Fibroblast of skin of left quadriceps (primary cell): Measurements from ENCODE around the gene CPNE5.
A peak's percentile ranks its signal among the peaks of the same experiment; 100 is the strongest.

Source experiments
- DNase-seq, 2 experiments: peaks; one replicate each; pipeline ENCODE4 v3.0.0-alpha.2; 2013; ENCODE audit warnings: low read depth in 2 of 2

Gene CPNE5

DNA sequence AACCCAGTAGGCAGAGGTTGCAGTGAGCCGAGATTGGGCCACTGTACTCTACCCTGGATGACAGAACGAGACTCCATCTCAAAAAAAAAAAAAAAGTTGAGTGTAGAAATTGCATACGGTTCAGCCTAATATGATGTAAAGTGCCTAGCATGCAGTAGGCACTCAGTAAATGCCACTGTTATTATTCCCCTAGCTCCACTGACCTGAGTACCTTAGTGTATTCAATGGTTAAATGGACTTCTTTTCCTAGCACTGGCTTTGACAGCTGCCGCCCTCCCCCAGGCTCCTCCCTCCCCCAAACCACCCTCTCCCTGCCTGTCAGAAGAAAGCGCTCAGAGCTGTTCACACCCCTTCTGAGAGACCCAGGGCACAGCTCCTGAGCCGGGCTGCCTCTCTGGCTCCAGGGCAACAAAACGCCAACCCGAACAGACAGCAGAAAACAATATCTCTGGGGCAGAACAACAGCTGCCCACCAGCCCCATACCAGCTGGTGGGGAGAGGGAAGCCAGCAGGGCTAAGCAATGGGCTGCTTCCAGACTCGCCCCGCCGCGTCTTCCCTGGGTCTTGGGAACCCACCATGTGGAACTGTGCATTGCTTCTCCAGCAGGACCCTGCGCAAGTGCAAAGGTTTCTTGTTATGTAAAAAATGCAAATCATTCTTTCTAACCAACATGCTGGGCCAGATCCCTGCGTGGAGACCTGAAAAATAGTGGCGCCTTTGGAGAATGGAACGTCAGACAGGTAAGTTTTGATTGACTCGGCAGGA is 4.5 kb downstream of the CPNE5 start:
- no peak for DNase-seq

- DNase-seq: no peak
Observed at GRCh38 chr6:36833182-36833789, 6.0 kb downstream of the CPNE5 start.

GRCh38 chr6:36832313-36832712 is 6.9 kb downstream of the CPNE5 start:
- DNase-seq: no peak

- DNase-seq: no peak
Observed at GRCh38 chr6:36830577-36830976, 8.7 kb downstream of the CPNE5 start.

DNA sequence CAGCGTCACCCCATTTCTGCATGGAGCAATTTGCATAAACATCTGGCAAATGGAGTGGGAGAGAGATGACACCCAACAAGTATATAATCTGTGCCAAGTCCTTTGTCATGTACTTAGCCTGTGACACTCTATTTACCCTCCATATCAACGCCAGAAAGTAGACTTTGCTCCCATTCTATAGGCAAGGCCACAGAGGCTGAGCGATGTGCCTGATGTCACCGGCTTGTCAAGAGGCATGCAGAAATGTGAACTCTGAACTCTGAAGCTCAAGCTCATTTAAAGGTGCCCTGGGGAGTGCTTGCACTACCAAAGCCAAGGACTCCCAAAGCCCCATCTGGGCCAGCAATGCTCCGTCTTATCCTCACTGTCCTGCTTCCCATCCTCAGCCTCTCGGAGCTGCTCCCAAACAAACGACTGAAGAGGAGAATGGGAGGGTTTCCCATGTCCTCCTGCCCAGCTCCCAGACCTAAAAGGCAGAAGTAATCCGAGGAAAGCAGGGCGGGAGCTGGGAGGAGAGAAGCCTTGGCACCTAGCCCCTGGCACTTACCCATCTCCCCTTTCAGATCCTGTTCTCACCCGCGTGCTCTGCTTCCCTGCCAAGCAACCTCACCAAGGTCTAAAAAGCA is 9.2 kb downstream of the CPNE5 start:
- DNase-seq: no peak

- peak in 1 of 2 experiments; percentile 13 for DNase-seq
Observed at GRCh38 chr6:36827261-36828079, 11.8 kb downstream of the CPNE5 start.

- DNase-seq: no peak
Observed at GRCh38 chr6:36826520-36827227, 12.6 kb downstream of the CPNE5 start.

GRCh38 chr6:36825994-36826393 is 13.2 kb downstream of the CPNE5 start:
- DNase-seq: no peak

- no peak for DNase-seq
Observed at GRCh38 chr6:36825452-36825851, 13.8 kb downstream of the CPNE5 start.

DNA sequence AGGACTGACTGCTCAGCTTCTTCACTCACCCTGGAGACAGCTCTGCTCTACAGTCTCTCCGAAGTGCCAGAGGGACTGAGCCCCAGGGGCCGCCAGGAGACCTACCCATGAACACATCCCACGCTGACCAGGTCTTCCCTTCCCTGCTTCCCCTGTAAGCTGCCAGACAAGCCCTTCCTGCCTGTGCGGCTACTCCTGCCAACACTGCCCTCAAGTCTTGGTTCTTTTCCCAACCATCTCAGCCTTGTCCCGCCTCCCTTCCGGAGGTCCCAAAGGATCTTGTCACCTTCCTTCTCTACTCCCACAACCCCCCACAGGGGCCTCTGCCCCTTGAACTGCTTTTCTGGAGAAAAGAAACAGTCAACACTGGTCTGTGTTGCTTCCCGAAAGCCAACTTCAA is 15.0 kb downstream of the CPNE5 start:
- no peak for DNase-seq

DNA sequence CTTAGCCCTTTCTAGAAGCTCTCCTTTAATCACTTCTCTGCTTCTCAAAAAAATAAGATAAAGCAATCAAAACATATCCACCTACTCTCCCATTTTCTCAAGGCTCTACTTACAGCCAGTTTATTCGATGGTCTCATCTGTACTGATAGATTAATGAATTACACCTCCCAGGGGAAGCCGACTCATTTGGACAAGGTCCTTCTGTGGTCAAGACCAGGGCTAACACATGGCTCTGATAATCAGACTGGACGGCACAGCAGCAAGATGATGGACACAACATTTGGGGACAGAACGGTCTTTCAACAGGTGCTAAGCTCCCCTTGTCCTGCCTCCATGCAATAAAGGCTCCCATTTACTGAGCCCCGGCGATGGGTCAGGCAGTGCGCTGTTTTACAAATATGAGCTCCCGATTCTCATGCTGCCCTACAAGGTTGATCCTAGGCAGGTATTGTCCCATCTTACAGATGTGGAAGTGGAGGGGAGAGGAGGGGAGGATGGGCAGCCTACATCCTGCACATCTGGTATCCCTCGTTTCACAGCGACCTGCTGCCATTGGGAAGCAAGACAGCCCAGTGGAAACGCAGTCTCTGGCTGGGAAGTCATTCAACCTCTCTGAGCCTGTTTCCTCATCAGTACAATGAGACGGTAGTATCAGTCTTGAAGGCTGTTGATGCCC is 15.7 kb downstream of the CPNE5 start:
- DNase-seq: no peak

DNA sequence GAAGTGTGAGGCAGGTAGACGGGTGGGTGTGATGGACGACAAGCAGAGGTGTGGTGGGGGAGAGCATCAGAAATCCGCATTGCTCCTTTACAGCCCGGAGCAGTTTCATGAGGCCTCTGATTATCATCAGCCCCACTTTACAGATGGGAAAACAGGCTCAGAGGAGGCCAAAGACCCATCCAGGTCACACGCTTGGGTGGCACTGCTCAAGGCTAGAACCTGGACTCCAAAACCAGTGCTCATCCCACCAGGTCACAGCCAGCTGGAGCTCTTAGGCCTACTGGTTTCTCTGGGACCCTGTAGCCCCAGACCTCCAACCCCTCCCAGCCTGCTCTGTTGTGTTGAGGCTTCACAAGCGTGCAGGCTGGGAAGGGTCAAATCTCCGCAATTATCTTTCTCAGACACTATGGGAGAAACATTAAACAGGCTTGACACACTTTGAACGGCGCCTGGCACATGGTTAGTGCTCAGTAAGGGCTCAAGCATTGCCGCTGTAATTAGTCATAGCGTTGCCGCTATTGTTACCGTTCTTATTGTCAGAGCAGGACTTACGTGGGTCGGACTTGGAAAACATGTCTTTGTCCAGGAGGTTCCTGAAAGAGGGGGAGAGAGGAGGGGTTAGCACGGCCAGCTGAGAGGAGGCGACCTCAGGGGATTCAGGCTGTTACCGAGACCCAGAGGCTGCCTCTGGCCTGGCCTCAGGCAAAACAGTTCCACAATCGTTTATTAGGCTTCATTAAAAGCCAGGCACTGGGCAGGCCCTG is 16.6 kb downstream of the CPNE5 start:
- no peak for DNase-seq

GRCh38 chr6:36821581-36822335 is 17.5 kb downstream of the CPNE5 start:
- DNase-seq: no peak

- peak in 1 of 2 experiments; percentile 8 for DNase-seq
Observed at GRCh38 chr6:36820700-36821580, 18.3 kb downstream of the CPNE5 start.

- no peak for DNase-seq
Observed at GRCh38 chr6:36818756-36819155, 20.5 kb downstream of the CPNE5 start.

- DNase-seq: no peak
Observed at GRCh38 chr6:36817847-36818246, 21.4 kb downstream of the CPNE5 start.

DNA sequence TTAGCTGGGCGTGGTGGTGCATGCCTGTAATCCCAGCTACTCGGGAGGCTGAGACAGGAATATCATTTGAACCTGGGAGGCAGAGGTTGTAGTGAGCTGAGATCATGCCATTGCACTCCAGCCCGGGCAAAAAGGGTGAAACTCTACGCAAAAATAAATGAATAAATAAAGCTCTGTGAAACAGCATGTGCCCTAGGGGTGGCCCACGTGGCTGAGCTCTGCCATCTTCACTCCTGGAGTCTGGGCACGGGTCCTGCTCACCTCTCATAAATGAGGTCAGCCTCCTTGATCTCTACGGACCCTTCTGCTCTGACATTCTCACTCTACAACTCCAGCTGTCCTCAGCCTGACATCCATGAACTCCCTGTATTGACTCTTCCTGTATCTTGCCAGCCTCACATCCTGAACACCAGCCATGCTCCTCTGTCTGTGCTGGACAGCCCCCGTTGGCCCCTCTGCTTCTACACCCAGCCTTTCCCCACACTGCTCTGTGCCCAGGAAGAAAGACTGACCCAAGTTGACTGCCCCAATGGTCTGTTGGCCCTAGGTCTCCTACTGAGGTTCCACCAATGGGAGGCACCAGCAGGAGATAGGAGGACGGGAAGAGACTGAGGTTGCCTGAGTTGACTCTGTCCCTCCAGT is 21.9 kb downstream of the CPNE5 start:
- DNase-seq: no peak
